ENCODE measurements around the gene CERS4. TPM values are rescaled to one million over a fixed set of nuclear protein-coding genes. Genes with fewer than 3 reads are reported as not detected.
A peak's percentile ranks its signal among the peaks of the same experiment; 100 is the strongest.
"Not testable (repeated sequence)": the region's sequence is repeated elsewhere in the genome, so short reads cannot be mapped to it uniquely, and the experiment has no call there.

CERS4 gene
- total RNA-seq, 1 donor from 2014 or later: 7.7 TPM

- DNase-seq (ENCODE audit: low read depth in 2 of 2): no peak
Measured at GRCh38 chr19:8261347-8261746, 52.2 kb downstream of the CERS4 start.

- DNase-seq (ENCODE audit: low read depth in 2 of 2): no peak
Measured at GRCh38 chr19:8261881-8262280, 52.7 kb downstream of the CERS4 start.

- no peak for DNase-seq (ENCODE audit: low read depth in 2 of 2)
Measured at GRCh38 chr19:8262431-8262830, 53.3 kb downstream of the CERS4 start.

- DNase-seq (ENCODE audit: low read depth in 2 of 2): not testable (repeated sequence)
Measured at GRCh38 chr19:8264248-8264647, 55.1 kb downstream of the CERS4 start.

GRCh38 chr19:8265872-8266271 lies 56.7 kb downstream of the CERS4 start:
- DNase-seq (ENCODE audit: low read depth in 2 of 2): no peak

GRCh38 chr19:8269724-8270123 lies 60.6 kb downstream of the CERS4 start:
- no peak for DNase-seq (ENCODE audit: low read depth in 2 of 2)

- DNase-seq (ENCODE audit: low read depth in 2 of 2): not testable (repeated sequence)
Measured at GRCh38 chr19:8276508-8276907, 67.3 kb downstream of the CERS4 start.

GRCh38 chr19:8291337-8291736 lies 82.2 kb downstream of the CERS4 start:
- not testable (repeated sequence) for DNase-seq (ENCODE audit: low read depth in 2 of 2)

- no peak for DNase-seq (ENCODE audit: low read depth in 2 of 2)
Measured at GRCh38 chr19:8302357-8302691, 93.2 kb downstream of the CERS4 start.

- DNase-seq (ENCODE audit: low read depth in 2 of 2): no peak
Measured at GRCh38 chr19:8302734-8303133, 93.6 kb downstream of the CERS4 start.

GRCh38 chr19:8304841-8305621 lies 95.9 kb downstream of the CERS4 start:
- no peak for DNase-seq (ENCODE audit: low read depth in 2 of 2)

GRCh38 chr19:8305798-8306197 lies 96.6 kb downstream of the CERS4 start:
- no peak for DNase-seq (ENCODE audit: low read depth in 2 of 2)

- no peak for DNase-seq (ENCODE audit: low read depth in 2 of 2)
Measured at GRCh38 chr19:8306235-8307054, 97.3 kb downstream of the CERS4 start.

- DNase-seq (ENCODE audit: low read depth in 2 of 2): no peak
Measured at GRCh38 chr19:8307400-8307964, 98.3 kb downstream of the CERS4 start.

GRCh38 chr19:8307965-8308866 lies 99.0 kb downstream of the CERS4 start, which contains the start of gene CD320:
Gene CD320, minus strand, starts transcription at chr19:8308358. Its CDS starts 68 bp downstream, at chr19:8308290.
- peak; percentile 77 to 92 for DNase-seq (ENCODE audit: low read depth in 2 of 2)

GRCh38 chr19:8308891-8309291 lies 99.7 kb downstream of the CERS4 start:
- DNase-seq (ENCODE audit: low read depth in 2 of 2): no peak

- DNase-seq (ENCODE audit: low read depth in 2 of 2): no peak
Measured at GRCh38 chr19:8310342-8311055, 101.3 kb downstream of the CERS4 start.

GRCh38 chr19:8311461-8312260 lies 102.5 kb downstream of the CERS4 start:
- peak in 1 of 2 donors; percentile 41 for DNase-seq (ENCODE audit: low read depth in 2 of 2)
